NT2/D1 (cell line): ENCODE data around the gene CRISP1.

Source experiments
- YY1 ChIP-seq: IDR thresholded peaks from 2 replicates; pipeline ENCODE4 v1.6.1; 2011; ENCODE audit not compliant: insufficient read length, insufficient read depth
- ZNF274 ChIP-seq: IDR thresholded peaks from 2 replicates; pipeline ENCODE4 v1.6.1; 2011; ENCODE audit warnings: mild to moderate bottlenecking, low read depth, low read length

- TF ChIP-seq ZNF274 (no peak), YY1 (no peak)
Measured at GRCh38 chr6:49847673-49848072, 18.7 kb downstream of the CRISP1 start.
